Retinal pigment epithelial cell (primary cell): Measurements from ENCODE around the gene BICC1.

Source experiments
- DNase-seq: peaks from one replicate; pipeline ENCODE4 v3.0.0-alpha.2; 2010; ENCODE audit warnings: low read depth
- H3K4me3 ChIP-seq: 2 replicates; pipeline ENCODE4 v1.5.1; 2011; ENCODE audit warnings: mild to moderate bottlenecking, low read length, control low read depth, moderate library complexity
- TF ChIP-seq, protein P1 (sequence below): conservative IDR thresholded peaks from 2 replicates; pipeline ENCODE4 v1.5.1; 2011; ENCODE audit warnings: low read depth, low read length, control low read depth, inconsistent platforms

Gene BICC1

DNA sequence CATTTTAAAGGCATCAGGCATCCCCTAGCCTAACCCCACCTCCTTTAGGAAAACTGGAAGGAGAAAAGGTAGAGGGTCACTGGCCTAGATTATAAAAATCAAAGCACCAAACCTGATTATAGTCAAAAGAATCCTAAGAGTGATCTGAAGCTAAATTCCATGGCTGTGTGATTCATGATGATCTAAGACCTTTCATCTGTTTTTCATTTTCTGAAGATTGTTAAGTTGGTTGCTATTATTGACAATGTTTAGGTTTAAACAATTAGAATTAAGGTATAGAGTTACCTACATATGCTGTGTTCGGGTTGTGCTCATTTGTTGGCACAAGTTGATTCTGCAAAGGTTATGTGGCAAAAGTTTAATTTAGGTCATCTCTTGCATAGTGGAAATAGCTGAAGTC lies 148.7 kb downstream of the BICC1 start:
- TF ChIP-seq, protein P1, sequence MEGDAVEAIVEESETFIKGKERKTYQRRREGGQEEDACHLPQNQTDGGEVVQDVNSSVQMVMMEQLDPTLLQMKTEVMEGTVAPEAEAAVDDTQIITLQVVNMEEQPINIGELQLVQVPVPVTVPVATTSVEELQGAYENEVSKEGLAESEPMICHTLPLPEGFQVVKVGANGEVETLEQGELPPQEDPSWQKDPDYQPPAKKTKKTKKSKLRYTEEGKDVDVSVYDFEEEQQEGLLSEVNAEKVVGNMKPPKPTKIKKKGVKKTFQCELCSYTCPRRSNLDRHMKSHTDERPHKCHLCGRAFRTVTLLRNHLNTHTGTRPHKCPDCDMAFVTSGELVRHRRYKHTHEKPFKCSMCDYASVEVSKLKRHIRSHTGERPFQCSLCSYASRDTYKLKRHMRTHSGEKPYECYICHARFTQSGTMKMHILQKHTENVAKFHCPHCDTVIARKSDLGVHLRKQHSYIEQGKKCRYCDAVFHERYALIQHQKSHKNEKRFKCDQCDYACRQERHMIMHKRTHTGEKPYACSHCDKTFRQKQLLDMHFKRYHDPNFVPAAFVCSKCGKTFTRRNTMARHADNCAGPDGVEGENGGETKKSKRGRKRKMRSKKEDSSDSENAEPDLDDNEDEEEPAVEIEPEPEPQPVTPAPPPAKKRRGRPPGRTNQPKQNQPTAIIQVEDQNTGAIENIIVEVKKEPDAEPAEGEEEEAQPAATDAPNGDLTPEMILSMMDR: no peak
- no peak overlapping the region for H3K4me3 ChIP-seq
- DNase-seq: no peak

- DNase-seq: no peak
- H3K4me3 ChIP-seq: no peak overlapping the region
- TF ChIP-seq, protein P1: no peak
Observed at GRCh38 chr10:58661902-58662301, 149.2 kb downstream of the BICC1 start.

DNA sequence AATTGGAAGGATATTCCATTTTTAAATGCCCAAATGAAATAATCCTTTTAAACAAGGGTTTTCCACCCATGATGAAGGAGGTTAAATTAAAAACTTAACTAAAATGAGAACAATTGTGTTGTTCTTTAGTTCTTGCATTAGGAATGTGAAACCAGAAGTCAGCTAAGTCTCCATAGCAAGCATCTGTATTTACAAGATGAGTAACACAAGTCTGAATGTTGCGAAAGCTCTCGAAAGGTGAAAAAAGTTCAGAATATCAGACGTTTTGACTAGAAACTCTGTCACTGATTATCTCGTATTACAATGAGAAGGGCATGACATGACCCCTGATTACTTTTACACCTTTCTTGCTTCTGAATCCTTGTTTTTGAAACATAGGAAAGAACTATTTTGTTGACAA lies 149.6 kb downstream of the BICC1 start:
- TF ChIP-seq, protein P1: no peak
- peak; percentile 43 for DNase-seq
- H3K4me3 ChIP-seq: no peak overlapping the region

GRCh38 chr10:58665361-58665760 lies 152.7 kb downstream of the BICC1 start:
- TF ChIP-seq, protein P1: no peak
- no peak for DNase-seq
- H3K4me3 ChIP-seq: no peak overlapping the region

DNA sequence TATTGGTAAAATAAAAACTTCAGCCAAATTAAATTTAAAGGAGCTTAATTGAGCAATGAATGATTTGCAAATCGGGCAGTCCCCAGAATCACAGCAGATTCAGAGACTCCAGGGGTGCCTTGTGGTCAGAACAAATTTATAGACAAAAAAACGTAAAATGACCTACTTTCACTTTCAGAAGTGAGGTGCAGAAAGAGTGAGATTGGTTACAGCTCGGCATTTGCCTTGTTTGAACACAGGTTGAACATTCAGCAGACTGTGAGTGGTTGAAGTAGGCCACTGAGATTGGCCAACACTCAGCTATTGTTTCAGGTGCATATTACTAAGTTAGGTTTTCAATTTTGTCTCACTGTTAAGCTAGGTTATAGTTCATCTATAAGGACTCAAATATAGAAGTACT lies 153.4 kb downstream of the BICC1 start:
- DNase-seq: no peak
- H3K4me3 ChIP-seq: no peak overlapping the region
- TF ChIP-seq, protein P1: no peak

DNA sequence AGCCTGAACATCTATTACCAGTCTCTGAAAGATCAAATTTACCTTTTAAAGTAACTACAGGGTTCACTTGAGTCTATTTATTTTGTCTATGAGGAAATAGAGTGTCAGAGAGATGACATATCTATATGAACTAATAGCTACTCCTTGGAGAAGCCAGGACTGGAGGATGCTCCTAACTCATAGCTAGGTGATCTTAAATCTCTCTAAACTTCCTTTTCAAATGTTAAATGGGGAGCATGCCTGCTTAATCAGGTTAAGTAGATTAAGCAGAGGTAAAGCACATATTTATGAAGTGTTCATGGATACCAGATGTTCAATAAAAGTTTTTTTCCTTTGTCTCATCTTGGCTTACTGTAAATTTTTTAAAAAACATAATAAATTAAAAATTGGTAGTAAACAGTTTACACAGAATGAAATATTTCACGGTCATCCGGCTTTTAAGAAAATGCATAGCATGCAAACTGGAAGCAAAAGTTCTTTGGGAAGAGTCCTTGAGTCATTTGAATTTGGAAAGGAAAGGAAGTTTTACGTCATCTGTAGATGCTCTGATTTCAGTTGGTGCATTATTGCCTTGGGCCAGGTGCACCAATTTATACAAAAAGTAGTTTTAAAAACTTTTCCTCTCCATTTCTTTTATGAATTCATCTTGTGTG lies 155.1 kb downstream of the BICC1 start:
- TF ChIP-seq, protein P1: no peak
- DNase-seq: no peak
- no peak overlapping the region for H3K4me3 ChIP-seq

DNA sequence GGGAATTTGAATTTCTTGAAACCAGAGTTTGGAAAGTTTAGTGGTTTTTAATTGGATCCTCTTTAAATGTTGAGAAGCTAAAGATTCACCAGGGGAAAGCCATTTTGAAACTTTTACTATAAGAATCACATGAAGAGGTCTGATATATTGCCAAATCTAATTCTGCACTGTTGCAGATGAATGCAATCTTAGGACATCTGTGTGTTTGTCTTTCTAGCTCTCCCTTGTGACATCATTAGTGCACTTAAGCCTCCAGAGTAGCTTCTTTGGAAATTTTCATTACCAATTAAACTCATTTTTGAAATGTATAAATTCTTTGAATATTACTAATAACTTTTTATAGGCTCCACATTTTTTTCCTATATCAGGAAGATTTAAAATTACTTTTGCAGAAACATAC lies 160.2 kb downstream of the BICC1 start:
- TF ChIP-seq, protein P1: no peak
- DNase-seq: no peak
- no peak overlapping the region for H3K4me3 ChIP-seq
